HEK293 (cell line): Measurements from ENCODE around the gene HAT1.

ENCODE experiments used
- REPIN1 ChIP-seq: fragments of 450-650 bp; formaldehyde crosslinking; IDR thresholded peaks from 2 replicates; pipeline ENCODE4 v1.5.1; 2017; ENCODE audit warnings: missing biosample characterization, missing genetic modification characterization, low read depth
- ZNF239 ChIP-seq: fragments of 450-650 bp; formaldehyde crosslinking; IDR thresholded peaks from 2 replicates; pipeline ENCODE4 v1.5.1; 2016; ENCODE audit warnings: missing biosample characterization, missing genetic modification characterization
- ZSCAN30 ChIP-seq: fragments of 450-650 bp; IDR thresholded peaks from 2 replicates; pipeline ENCODE4 v1.5.1; 2018; ENCODE audit warnings: missing biosample characterization, mild to moderate bottlenecking, missing genetic modification characterization, moderate library complexity
- TF ChIP-seq, protein P1 (sequence below): fragments of 450-650 bp; formaldehyde crosslinking; IDR thresholded peaks from 2 replicates; pipeline ENCODE4 v1.5.1; 2016; ENCODE audit warnings: missing biosample characterization, missing genetic modification characterization

DNA sequence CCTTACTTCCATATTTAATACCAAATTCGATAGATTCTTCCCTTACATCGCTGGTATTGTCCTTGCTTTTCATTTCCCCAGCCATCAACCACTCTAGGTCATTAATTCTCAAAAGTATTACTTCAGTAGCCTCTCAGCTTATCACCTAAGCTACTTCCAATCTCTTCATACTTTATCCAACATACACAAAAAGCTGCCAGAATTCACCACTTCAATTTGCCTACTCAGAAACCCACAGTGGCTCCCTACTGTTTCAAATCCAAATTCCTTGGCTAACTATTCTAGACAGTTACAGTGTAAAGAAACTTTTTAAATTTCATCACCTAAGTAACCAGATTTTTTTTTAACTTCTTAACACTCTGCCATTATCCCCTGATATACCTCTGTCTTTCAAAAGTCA, 32.9 kb upstream of the HAT1 start:
- TF ChIP-seq REPIN1, result no peak
- no peak for TF ChIP-seq ZNF239 (tag by site-specific recombination)
- TF ChIP-seq ZSCAN30 (tag by site-specific recombination), result no peak
- TF ChIP-seq, protein P1, sequence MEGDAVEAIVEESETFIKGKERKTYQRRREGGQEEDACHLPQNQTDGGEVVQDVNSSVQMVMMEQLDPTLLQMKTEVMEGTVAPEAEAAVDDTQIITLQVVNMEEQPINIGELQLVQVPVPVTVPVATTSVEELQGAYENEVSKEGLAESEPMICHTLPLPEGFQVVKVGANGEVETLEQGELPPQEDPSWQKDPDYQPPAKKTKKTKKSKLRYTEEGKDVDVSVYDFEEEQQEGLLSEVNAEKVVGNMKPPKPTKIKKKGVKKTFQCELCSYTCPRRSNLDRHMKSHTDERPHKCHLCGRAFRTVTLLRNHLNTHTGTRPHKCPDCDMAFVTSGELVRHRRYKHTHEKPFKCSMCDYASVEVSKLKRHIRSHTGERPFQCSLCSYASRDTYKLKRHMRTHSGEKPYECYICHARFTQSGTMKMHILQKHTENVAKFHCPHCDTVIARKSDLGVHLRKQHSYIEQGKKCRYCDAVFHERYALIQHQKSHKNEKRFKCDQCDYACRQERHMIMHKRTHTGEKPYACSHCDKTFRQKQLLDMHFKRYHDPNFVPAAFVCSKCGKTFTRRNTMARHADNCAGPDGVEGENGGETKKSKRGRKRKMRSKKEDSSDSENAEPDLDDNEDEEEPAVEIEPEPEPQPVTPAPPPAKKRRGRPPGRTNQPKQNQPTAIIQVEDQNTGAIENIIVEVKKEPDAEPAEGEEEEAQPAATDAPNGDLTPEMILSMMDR, result no peak
